ENCODE measurements around the gene PGS1.

Gene PGS1

GRCh38 chr17:78387977-78388941 lies 9.8 kb downstream of the PGS1 start:
- DNase-seq, result no peak

DNA sequence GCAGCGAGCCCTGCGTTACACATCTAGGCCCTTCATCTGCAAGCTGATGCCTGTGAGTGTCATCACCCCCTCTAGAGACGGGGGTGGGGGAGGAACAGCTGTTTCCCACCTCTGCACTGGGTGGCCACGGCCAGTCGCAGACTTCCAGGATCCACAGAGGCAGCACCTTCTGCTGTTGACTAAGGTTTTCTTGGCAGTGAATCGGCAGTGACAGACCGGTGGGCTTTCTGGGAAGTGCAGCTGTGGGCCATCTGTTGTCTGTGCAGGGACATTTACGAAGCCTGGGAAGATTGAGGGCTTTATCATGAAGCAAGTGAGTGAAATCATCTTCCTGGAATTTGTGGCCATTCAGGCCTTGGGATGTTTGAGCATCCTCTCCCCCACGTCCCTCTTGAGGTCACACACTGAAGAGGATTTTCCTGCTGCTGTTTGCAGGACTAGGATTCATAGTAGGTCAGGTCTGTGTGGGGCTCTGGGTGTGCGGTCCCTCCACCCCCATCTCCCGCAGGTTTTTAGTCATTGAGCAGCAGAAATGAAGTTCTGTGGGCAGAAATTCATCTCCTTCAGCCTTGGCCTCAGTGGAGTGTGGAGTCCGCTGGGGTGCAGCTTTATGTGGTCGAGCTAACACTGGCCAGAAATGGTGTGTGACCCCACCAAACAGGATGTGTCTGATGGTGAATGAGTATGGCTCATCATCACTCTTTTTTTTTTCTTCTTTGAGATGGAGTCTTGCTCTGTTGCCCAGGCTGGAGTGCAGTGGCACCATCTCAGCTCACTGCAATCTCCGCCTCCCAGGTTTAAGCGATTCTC lies 12.0 kb downstream of the PGS1 start:
- no peak for DNase-seq

DNA sequence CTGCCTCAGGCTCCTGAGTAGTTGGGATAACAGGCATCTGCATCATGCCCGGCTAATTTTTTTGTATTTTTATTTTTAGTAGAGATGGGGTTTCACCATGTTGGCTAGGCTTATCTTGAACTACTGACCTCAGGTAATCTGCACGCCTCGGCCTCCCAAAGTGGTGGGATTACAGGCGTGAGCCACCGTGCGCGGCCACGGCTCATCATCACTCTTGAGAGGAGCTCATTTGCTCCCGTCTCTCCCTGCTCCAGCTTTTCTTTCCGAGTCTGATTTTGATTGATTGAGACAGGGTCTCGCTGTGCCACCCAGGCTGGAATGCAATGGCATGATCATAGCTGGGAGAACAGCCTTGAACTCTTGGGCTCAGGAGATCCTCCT lies 12.6 kb downstream of the PGS1 start:
- no peak for DNase-seq

DNA sequence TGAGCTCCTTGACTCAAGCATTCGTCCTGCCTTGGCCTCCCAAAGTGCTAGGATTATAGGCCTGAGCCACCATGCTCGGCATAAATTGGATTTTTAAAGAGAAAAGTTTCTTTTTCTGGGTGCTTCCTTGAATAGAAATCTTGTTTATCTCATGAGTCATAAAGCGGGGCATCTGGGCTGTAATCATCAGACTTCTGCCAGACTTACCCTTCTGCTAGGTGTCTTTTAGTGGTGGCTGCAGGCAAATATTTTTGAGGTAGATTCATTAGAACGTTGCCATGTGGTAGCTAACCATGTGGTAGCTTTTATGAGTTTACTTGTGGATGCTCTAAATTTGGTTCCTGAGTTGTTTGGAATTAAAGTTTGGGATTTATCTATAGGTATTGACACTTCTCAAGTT lies 13.4 kb downstream of the PGS1 start:
- DNase-seq, result no peak

DNA sequence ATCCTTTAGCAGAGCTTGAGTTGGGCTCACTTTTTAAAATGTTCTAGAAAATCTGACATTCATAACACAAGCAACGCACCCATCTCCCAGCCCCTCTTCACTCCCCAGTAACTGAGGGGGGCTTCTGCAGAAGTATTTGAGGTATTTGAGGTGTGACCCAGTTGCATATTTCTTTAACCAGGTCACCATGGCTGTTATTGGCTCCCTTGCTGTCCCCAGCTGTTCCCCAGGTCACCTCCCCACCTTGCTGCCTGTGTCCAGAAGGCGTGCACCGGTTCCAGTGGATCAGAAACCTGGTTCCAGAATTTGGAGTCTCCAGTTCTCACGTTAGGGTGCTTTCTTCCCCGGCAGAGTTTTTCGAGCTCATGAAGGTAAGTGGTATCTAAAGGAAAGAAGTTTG lies 13.8 kb downstream of the PGS1 start:
- no peak for DNase-seq

DNA sequence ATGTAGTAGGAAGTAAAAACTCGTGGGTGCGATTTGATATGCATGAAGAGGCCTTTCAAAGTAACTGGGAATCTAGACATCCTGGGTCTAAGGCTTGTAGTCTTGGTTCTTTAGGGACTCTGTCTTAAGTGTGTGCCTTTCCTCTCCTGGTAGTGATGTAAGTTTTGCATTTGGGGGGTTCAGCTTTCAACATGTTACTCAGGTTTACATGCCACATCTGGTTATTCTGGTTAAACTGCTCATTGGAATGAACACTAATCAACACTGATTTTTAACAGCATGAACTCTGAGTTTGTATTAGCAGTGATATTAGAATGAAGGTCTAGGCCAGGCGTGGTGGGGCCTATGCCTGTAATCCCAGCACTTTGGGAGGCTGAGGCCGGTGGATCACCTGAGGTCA lies 15.1 kb downstream of the PGS1 start:
- no peak for DNase-seq

GRCh38 chr17:78394209-78394608 lies 15.8 kb downstream of the PGS1 start:
- DNase-seq, result peak; percentile 39 to 75

DNA sequence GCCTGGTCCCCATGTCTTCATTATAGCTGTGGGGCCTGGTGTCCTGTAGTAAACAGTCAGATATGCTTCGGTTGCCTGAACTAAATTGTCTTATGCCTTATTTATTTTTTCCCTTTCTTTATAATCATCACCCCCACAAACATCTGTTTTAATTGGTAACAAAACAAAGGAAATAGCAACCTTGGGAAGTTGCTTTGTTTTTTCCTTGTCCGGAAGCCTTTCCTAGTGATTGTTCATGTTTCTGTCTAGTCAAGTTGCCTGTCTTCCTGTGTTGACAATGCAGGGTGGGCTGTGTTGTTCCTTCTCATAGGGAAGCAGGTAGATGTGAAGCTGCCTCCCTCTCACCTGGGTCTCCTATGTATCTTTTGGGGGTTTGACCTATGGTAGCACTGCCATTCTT lies 16.7 kb downstream of the PGS1 start:
- no peak for DNase-seq

DNA sequence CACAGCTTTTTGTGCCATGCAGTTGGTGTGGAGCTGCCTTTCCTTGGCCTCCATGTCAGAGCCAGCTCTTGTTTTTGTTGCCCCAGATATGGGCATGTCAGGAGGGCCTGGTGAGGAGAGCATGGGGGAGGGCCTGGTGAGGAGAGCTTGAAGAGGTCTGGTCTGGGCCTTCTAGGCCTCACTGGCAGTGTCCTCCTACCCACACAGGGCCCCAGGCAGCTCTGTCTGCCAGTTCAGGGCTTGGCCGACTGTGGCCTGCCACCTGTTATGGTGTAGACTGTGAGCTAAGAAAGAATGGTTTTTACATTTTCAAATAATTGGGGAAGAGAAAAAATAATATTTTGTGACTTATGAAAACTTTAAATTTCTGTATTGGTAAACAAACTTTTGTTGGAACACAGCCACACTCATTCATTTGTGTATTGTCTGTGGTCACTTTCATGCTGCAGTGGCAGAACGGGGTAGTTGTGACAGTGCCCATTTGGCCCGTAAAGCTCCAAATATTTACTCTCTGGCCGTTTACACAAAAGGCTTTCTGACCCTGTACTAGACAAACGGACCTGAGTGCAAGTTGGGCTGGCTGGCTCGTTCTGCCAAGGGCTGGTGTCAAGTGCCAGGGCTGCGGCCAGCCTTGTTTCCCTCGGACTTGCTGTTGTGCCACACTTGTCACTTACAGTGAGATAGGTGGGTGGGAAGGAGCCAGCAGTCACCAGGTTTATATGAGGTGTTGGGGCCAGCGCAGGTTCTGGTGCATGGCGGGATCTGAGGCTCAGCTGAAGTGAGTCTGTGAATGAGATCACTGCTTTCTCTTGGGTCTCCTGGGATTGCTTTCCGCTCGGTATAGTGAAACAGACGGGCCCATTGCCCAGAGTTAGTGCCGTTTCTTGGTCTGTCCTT lies 18.2 kb downstream of the PGS1 start:
- no peak for DNase-seq

DNA sequence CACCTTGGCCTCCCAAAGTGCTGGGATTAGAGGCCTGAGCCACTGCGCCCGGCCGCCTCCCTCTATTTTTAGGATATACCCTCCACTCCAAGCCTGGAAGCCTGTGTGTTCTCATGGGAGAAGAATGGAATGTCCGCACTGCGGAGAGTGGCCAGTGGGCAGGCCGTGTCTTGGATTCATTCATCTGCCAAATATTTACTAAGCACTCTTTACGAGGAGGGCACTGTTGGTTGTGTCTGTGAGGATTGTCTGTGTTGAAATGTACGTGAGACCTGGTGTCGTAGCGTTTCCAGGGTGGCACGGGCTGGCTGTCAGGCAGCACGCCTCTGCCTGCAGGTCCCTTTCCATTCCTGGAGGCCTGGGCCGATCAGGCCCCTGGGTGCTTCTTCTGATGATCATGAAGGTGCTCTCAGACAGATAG lies 19.2 kb downstream of the PGS1 start:
- DNase-seq, result no peak

DNA sequence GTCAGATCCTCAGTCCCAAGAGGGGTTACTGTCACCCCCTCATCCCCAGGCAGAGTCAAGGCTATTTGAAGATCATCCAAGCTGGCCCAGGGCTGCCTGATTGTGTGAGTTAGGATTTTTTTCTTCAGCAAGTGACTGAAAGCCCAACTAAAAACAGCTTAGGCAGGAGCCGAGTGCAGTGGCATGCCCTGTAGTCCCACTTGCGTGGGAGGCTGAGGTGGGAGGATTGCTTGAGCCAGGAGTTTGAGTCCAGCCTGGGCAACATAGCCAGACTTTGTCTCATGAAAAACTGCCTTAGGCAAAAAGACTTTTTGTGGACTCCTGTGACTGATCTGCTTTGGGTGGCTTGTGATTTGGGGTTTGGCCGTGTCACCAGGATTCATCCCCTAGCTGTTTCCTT lies 19.9 kb downstream of the PGS1 start:
- DNase-seq, result no peak

DNA sequence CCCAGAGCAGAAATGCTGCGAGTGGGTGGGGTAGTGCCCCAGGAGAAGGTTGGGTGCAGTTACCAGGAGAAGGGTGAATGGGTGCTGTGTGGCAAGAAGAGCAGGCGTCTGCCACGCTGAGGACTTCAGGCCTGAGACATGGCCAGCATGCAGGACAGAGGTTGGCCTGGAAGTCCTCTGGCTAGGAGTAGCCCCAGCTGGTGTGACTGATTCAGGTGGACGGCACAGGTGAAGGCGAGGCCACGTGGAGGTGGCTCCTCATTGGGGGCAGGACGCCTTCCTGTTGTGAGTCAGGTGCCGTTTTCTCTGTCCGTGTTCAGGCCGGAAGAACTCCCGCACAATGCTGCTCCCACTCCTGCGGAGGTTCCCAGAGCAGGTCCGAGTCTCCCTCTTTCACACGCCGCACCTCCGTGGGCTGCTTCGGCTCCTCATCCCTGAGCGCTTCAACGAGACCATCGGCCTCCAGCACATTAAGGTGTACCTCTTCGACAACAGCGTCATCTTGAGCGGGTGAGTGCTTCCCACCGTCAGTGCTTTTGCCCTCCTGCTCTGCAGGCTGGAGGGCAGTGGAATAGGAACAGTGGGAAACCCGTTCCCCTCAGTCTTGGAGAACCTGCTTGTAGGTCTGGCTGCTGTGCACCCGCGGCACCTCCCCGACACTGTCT lies 20.7 kb downstream of the PGS1 start:
- DNase-seq, result no peak

DNA sequence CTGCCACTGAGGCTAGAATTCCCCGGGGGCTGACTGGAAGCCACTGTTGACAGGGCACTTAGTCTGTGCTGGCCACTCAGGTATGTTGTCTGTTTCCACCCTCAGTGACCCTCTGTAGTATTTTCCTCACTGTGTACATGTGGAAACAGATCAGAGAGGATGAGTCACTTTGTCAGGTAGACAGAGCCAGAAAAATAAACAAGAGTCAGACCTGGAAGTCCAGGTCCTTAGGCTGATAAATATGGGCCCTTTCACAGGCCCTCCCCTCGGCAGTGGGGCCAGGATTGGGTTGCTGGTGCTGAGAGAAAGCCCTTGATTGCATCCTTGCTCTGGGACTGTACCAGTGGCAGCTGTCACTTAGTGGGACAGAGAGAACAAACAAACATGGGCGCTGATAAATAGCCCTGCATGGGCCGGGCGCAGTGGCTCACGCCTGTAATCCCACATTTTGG lies 21.3 kb downstream of the PGS1 start:
- no peak for DNase-seq

DNA sequence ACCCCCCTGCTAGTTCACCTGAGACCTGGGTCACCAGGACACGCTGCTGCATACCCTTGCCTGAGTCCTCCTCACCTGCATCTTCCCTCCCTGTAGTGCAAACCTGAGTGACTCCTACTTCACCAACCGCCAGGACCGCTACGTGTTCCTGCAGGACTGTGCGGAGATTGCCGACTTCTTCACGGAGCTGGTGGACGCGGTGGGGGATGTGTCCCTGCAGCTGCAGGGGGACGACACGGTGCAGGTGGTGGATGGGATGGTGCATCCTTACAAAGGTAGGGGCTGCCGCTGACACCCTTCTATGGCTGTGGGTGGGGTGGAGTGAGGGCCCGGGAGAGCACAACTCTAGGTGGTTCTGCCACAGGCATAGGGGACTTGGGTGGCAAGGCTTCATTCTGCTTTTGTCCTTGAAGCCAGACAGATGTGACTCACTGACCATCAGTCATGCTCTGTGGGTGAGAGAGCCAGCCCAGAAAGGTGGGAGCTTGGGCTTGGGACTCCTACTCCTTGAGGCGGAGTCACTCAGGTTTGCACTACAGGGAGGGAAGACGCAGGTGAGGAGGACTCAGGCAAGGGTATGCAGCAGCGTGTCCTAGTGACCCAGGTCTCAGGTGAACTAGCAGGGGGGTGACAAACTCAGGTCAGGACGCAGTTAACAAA lies 22.3 kb downstream of the PGS1 start:
- DNase-seq, result no peak

GRCh38 chr17:78401246-78401645 lies 22.8 kb downstream of the PGS1 start:
- DNase-seq, result no peak

DNA sequence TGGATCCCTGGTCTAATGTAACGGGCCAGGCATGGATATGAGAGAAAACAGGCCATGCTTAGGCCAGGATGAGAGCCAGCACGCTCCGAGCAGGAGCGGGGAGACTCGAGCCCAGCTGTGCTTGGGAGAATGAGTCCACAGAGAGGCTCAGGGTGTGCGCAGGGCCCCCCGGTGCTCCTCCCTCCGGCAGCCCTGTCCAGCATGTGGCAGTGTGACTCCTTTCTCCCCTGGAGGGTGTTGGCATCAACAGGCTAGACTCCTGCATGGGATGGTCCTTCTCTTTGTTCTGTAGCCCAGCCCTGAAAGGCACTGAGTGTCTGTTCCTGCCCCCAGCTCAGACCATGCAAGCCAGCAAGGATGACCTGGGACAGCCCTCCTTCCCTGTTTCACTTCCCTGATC lies 23.4 kb downstream of the PGS1 start:
- no peak for DNase-seq

DNA sequence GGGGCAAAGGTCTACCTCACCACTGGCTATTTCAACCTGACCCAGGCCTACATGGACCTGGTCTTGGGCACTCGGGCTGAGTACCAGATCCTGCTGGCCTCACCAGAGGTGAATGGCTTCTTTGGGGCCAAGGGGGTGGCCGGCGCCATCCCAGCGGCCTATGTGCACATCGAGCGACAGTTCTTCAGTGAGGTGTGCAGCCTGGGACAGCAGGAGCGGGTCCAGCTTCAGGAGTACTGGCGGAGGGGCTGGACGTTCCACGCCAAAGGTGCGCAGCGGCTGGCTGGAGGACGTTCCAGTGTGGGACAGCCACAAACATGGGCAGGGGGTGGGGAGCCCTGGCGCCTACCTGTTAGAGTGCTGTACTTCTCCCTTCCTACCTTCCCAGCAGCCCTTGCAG lies 25.4 kb downstream of the PGS1 start:
- no peak for DNase-seq

DNA sequence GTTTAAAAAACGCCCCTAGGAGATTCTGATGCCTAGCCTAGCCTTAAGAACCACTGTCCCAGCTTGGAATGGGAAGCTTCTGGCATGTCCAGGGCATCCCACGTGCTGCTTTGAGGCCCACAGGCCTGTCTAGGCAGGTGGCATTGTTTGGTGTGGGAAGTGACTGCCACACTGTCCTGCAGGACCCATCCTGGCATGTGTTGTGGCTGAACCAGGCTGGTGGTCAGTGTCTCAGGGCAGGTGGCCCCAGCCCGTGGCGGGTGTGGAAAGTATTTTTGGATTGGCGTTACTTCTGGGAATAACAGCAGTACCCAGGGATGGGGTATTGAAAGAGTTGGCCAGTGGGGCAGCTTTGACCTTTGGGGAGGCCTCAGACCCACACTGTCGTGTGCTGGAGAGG lies 27.9 kb downstream of the PGS1 start:
- no peak for DNase-seq

DNA sequence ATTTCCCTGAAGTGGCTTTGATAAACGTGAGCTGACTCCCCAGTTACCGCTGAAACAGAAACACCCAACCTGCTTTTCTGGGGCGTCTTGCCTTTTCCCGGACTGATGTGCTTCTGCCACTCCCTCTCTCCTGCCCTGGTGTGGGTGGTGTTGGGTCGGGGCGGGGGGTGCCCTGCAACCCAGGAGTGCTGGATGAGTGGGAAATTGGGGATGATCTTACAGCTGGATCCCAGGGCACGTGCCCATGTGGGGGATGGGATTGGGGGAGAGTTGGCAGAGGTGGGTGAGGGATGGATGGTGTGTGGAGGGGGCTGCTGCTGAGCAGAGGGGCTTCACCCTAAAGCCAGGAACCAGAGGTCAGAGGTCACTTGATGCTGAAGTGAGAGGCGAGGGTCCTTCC lies 28.5 kb downstream of the PGS1 start:
- DNase-seq, result no peak

DNA sequence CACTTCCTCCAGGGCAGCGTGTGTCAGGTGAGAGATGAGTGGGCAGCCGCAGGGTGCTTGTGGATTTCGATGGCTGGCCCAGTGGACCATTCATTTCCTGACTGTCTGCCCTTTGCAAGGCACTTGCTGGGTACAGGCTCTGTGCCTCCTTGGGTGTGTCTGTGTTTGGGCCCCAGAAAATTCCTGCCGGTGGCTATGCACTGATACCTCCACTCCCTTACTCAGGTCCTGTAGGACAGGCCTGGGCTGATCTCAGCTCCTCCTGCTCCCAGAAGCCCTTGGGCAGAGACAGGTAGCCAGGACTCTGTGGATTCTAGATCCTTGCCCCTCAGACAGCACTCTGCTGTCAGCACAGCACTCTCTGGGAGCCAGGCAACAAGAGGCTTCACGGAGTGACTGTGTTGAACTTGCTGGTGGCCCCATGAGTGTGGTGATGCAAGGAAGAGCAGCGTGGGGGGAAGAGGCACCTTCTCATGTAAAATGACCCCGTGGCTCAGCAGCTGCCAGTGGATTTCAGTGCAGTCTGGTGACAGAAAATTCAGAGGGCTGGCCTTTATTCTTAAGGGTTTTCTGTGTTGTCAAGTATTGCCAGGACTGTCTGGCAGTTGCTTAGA lies 29.0 kb downstream of the PGS1 start:
- no peak for DNase-seq

DNA sequence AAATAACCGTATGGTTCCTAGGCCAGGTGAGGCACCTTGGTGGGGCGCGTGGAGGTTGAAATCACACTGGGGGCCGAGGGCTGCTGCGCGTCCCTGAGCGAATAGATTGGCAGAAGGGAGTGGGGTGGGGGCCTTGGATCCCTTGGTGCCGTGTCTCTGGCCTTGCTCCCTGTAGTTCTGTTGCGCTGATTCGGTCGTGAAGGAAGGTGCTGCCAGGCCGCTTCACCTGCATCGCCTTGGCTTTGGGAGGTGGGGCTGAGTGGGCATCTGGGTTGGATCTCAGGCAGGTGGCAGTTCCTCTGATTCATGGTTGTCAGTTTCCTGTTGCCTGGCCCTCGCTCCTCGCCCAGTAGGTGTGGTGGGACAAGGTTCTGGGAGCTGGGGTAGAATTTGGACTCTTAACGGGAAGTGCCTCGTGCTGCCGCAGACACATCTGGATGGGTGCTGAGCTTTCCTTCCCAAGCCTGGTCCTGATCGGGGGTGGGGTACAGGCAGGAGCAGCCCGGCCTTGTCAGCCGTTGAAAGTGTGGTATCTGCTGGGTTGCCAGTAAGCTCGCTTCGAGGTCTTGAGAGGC lies 30.1 kb downstream of the PGS1 start:
- DNase-seq, result no peak
